Esophagus muscularis mucosa (tissue), 4 donors: ENCODE results near the gene SNRPE. TPM values are rescaled to one million over a fixed set of nuclear protein-coding genes. Genes with fewer than 3 reads are reported as not detected.

Source experiments
- DNase-seq: peaks from one replicate; pipeline ENCODE4 v3.0.0-alpha.2; 2017; ENCODE audit errors: extremely low spot score
- H3K27ac ChIP-seq, 4 donors: fragments of 200-600 bp; sonication (generic); replicated peaks in 1 of 4; 1 replicate in 3 of 4; 2 replicates in 1 of 4; pipeline ENCODE4 v1.5.1; 2016 to 2019; ENCODE audit warnings: mild to moderate bottlenecking in 1 of 4
- H3K27me3 ChIP-seq, 4 donors: fragments of 200-600 bp; sonication (generic); one replicate each; pipeline versions ENCODE4 v1.5.1 to v1.6.0; 2016 to 2019
- H3K36me3 ChIP-seq, 4 donors: fragments of 200-600 bp; sonication (generic); one replicate each; pipeline ENCODE4 v1.5.1; 2016 to 2019
- H3K4me1 ChIP-seq, 4 donors: fragments of 200-600 bp; sonication (generic); one replicate each; pipeline ENCODE4 v1.5.1; 2016 to 2019
- H3K4me3 ChIP-seq, 4 donors: fragments of 200-600 bp; sonication (generic); 1 replicate in 2 of 4; 2 replicates in 2 of 4; pipeline ENCODE4 v1.5.1; 2016 to 2019; ENCODE audit warnings: mild to moderate bottlenecking in 4 of 4, moderate library complexity in 1 of 4
- H3K9me3 ChIP-seq, 4 donors: fragments of 200-600 bp; sonication (generic); 1 replicate in 3 of 4; 2 replicates in 1 of 4; pipeline ENCODE4 v1.5.1; 2016 to 2019
- CTCF ChIP-seq, 3 experiments: fragments of 200-600 bp in 2 of 3; fragments of 450-650 bp in 1 of 3; sonication (generic) in 2 of 3; IDR thresholded peaks; one replicate each; pipeline ENCODE4 v1.5.1; 2017 to 2019; ENCODE audit warnings: antibody characterized with exemption in 3 of 3, mild to moderate bottlenecking in 2 of 3, moderate library complexity in 1 of 3
- EP300 ChIP-seq: sonication (generic); formaldehyde crosslinking; IDR thresholded peaks from one replicate; pipeline ENCODE4 v1.6.1; 2017; ENCODE audit warnings: antibody characterized with exemption
- POLR2A ChIP-seq: fragments of 450-650 bp; IDR thresholded peaks from one replicate; pipeline ENCODE4 v1.6.1; 2017; ENCODE audit warnings: antibody characterized with exemption, moderate library complexity, mild to moderate bottlenecking, low read depth
- POLR2AphosphoS5 ChIP-seq, 2 donors: sonication (generic); formaldehyde crosslinking; IDR thresholded peaks; one replicate each; pipeline ENCODE4 v1.6.1; 2017; ENCODE audit warnings: antibody characterized with exemption in 2 of 2
- WGBS: methylation state at CpG from one replicate; pipeline ENCODE4 v1.1.5; 2018; 5-methylcytosine and 5-hydroxymethylcytosine counted together
- intact Hi-C: fragments of 100-400 bp; cut with DNase I; formaldehyde crosslinking; loops from one replicate; pipeline ENCODE4 v1.15.1; 2023
- total RNA-seq, 4 donors: library from RNA; depleted of rRNA; stranded (reverse); fragments of >200 nt; gene quantifications; one replicate each; pipeline versions ENCODE4 v1.1.0 to v1.2.1, GENCODE V29; 2016

SNRPE gene
- total RNA-seq, 4 donors from 2014 or later, result 19.0 to 45.7 (median 35.1) TPM

GRCh38 chr1:203899869-203900714 is 38.7 kb downstream of the SNRPE start:
- TF ChIP-seq EP300 (no peak), POLR2AphosphoS5 (IDR thresholded peaks at IDR 0.05) (no peak), POLR2A (no peak), CTCF (IDR thresholded peaks at IDR 0.05) (no peak)
- no peaks in the 10 kb centered on the region for H3K27me3 ChIP-seq
- DNase-seq, result no peak
- intact Hi-C loops, result no loop called here
- WGBS, result 97% methylated on average over 13 of the region's 47 CpGs
- H3K27ac ChIP-seq, result no peak overlapping the region
- no peaks in the 10 kb centered on the region for H3K36me3 ChIP-seq
- peaks cover 0 to 1% (median 0%) of the 10 kb centered on the region in 4 donors for H3K9me3 ChIP-seq
- H3K4me1 ChIP-seq, result no peaks in the 10 kb centered on the region
- no peak overlapping the region for H3K4me3 ChIP-seq

GRCh38 chr1:203901581-203901980 is 40.2 kb downstream of the SNRPE start:
- WGBS, result 93% methylated on average over 12 of the region's 12 CpGs
- Histone ChIP-seq H3K9me3 (no peaks in the 10 kb centered on the region), H3K4me1 (no peaks in the 10 kb centered on the region), H3K27me3 (peaks cover 0 to 4% (median 0%) of the 10 kb centered on the region in 4 donors), H3K4me3 (no peak overlapping the region), H3K27ac (no peak overlapping the region), H3K36me3 (no peaks in the 10 kb centered on the region)
- intact Hi-C loops, result no loop called here
- TF ChIP-seq POLR2A, result no peak
- TF ChIP-seq CTCF (IDR thresholded peaks at IDR 0.05), result no peak
- TF ChIP-seq POLR2AphosphoS5 (IDR thresholded peaks at IDR 0.05), result no peak
- no peak for TF ChIP-seq EP300
- DNase-seq, result no peak

GRCh38 chr1:203905275-203905674 is 43.9 kb downstream of the SNRPE start:
- no peak overlapping the region for H3K27ac ChIP-seq
- H3K9me3 ChIP-seq, result no peaks in the 10 kb centered on the region
- TF ChIP-seq POLR2AphosphoS5 (IDR thresholded peaks at IDR 0.05), result no peak
- no peak for TF ChIP-seq POLR2A
- TF ChIP-seq EP300, result no peak
- no peak for TF ChIP-seq CTCF (IDR thresholded peaks at IDR 0.05)
- 94% methylated on average over 4 of the region's 4 CpGs for WGBS
- DNase-seq, result no peak
- no peaks in the 10 kb centered on the region for H3K36me3 ChIP-seq
- H3K27me3 ChIP-seq, result peaks cover 0 to 4% (median 0%) of the 10 kb centered on the region in 4 donors
- peaks cover 0 to 7% (median 0%) of the 10 kb centered on the region in 4 donors for H3K4me1 ChIP-seq
- intact Hi-C loops, result no loop called here
- no peak overlapping the region for H3K4me3 ChIP-seq

GRCh38 chr1:203906932-203907331 is 45.5 kb downstream of the SNRPE start:
- H3K27ac ChIP-seq, result no peak overlapping the region
- peaks cover 0 to 7% (median 0%) of the 10 kb centered on the region in 4 donors for H3K4me1 ChIP-seq
- H3K9me3 ChIP-seq, result no peaks in the 10 kb centered on the region
- H3K4me3 ChIP-seq, result no peak overlapping the region
- 35% methylated on average over 2 of the region's 2 CpGs for WGBS
- peaks cover 0 to 4% (median 0%) of the 10 kb centered on the region in 4 donors for H3K27me3 ChIP-seq
- H3K36me3 ChIP-seq, result no peaks in the 10 kb centered on the region
- intact Hi-C loops, result no loop called here
- TF ChIP-seq POLR2AphosphoS5 (IDR thresholded peaks at IDR 0.05) (no peak), CTCF (IDR thresholded peaks at IDR 0.05) (no peak), POLR2A (no peak), EP300 (no peak)
- no peak for DNase-seq
